Activated T-cell treated with anti-CD3 and anti-CD28 coated beads, Interleukin-2, amount 50 U/mL, for 48 hours (primary cell): Measurements from ENCODE around the gene B4GALNT3.
"Not testable (repeated sequence)": the region's sequence is repeated elsewhere in the genome, so short reads cannot be mapped to it uniquely, and the experiment has no call there.

Source experiments
- DNase-seq, 2 experiments: peaks; one replicate each; pipeline ENCODE4 v3.0.0-alpha.2; 2020

Gene B4GALNT3

GRCh38 chr12:561391-561705, 101.6 kb downstream of the B4GALNT3 start:
- no peak for DNase-seq

GRCh38 chr12:561908-562593, 102.3 kb downstream of the B4GALNT3 start:
- no peak for DNase-seq

GRCh38 chr12:562634-563033, 102.9 kb downstream of the B4GALNT3 start:
- no peak for DNase-seq

- peak; percentile 44 to 63 for DNase-seq
These were observed 103.6 kb downstream of the B4GALNT3 start for GRCh38 chr12:563250-563781.

- DNase-seq: no peak
These were observed 104.1 kb downstream of the B4GALNT3 start for GRCh38 chr12:563787-564298.

GRCh38 chr12:565161-565560, 105.4 kb downstream of the B4GALNT3 start:
- DNase-seq: no peak

GRCh38 chr12:565589-566105, 105.9 kb downstream of the B4GALNT3 start:
- DNase-seq: no peak

GRCh38 chr12:568486-568885, 108.7 kb downstream of the B4GALNT3 start:
- DNase-seq: no peak

- DNase-seq: no peak
These were observed 109.4 kb downstream of the B4GALNT3 start for GRCh38 chr12:569091-569676.

GRCh38 chr12:569803-570434, 110.2 kb downstream of the B4GALNT3 start:
- DNase-seq: peak; percentile 93 to 95

GRCh38 chr12:570435-570920, 110.7 kb downstream of the B4GALNT3 start:
- DNase-seq: no peak

GRCh38 chr12:570921-571794, 111.4 kb downstream of the B4GALNT3 start:
- peak in 1 of 2 experiments; percentile 15 for DNase-seq

GRCh38 chr12:571795-572531, 112.2 kb downstream of the B4GALNT3 start:
- DNase-seq: no peak

- peak in 1 of 2 experiments; percentile 47 for DNase-seq
These were observed 112.8 kb downstream of the B4GALNT3 start for GRCh38 chr12:572532-572899.

- DNase-seq: no peak
These were observed 113.5 kb downstream of the B4GALNT3 start for GRCh38 chr12:573232-573631.

- DNase-seq: peak in 1 of 2 experiments; percentile 41
These were observed 114.9 kb downstream of the B4GALNT3 start for GRCh38 chr12:574475-575128.

GRCh38 chr12:575129-575502, 115.4 kb downstream of the B4GALNT3 start:
- no peak for DNase-seq

GRCh38 chr12:575948-576614, 116.3 kb downstream of the B4GALNT3 start:
- DNase-seq: peak; percentile 93 to 94

- no peak for DNase-seq
These were observed 116.9 kb downstream of the B4GALNT3 start for GRCh38 chr12:576615-577110.

GRCh38 chr12:577994-578747, 118.4 kb downstream of the B4GALNT3 start:
- not testable (repeated sequence) for DNase-seq
